ENCODE measurements around the gene ISYNA1. TPM values are rescaled to one million over a fixed set of nuclear protein-coding genes. Genes with fewer than 3 reads are reported as not detected.

Gene ISYNA1
- total and polyA plus RNA-seq, 2 of the 13 experiments (the other 11 are each of a cell fraction or from before 2014, with no cell fraction given) = 29.6 to 48.5 TPM

GRCh38 chr19:18450931-18451836, 13.3 kb upstream of the ISYNA1 start (continued):
- no peak for TF ChIP-seq CBX2 (IDR thresholded peaks at IDR 0.05; ENCODE audit: low read depth, low read length)
- no peak for TF ChIP-seq CBX2 (CRISPR knock-in tag; IDR thresholded peaks at IDR 0.05; ENCODE audit: low read depth)
- TF ChIP-seq ZNF468 (CRISPR knock-in tag; IDR thresholded peaks at IDR 0.05) = no peak
- TF ChIP-seq MXD4 (CRISPR knock-in tag; IDR thresholded peaks at IDR 0.05) = 0 out of 2 replicates have a peak, but pooled peaks have one; percentile 43
- TF ChIP-seq ATF4 (CRISPR knock-in tag; IDR thresholded peaks at IDR 0.05) = no peak
- 0 out of 2 replicates have a peak, but pooled peaks have one; percentile 21 for TF ChIP-seq POGK (CRISPR knock-in tag; conservative IDR thresholded peaks at IDR 0.05)
- TF ChIP-seq PHF5A (CRISPR knock-in tag; IDR thresholded peaks at IDR 0.05; ENCODE audit: low read depth, unreplicated experiment) = no peak
- peak; percentile 30; the same call in 1 of the 2 replicates for TF ChIP-seq BCL3 (CRISPR knock-in tag; IDR thresholded peaks at IDR 0.05)
- TF ChIP-seq KMT2B (CRISPR knock-in tag; IDR thresholded peaks at IDR 0.05) = no peak
- TF ChIP-seq ARNTL (CRISPR knock-in tag; IDR thresholded peaks at IDR 0.05) = no peak
- no peak for TF ChIP-seq ADNP (CRISPR knock-in tag; IDR thresholded peaks at IDR 0.05)
- TF ChIP-seq ZNF275 (CRISPR knock-in tag; IDR thresholded peaks at IDR 0.05; ENCODE audit: borderline replicate concordance) = no peak
- TF ChIP-seq ZNF768 (CRISPR knock-in tag; IDR thresholded peaks at IDR 0.05) = no peak
- TF ChIP-seq ZNF709 (CRISPR knock-in tag; IDR thresholded peaks at IDR 0.05) = no peak
- TF ChIP-seq ZNF296 (CRISPR knock-in tag; conservative IDR thresholded peaks at IDR 0.05) = no peak
- peak; percentile 66 for TF ChIP-seq GABPB1 (CRISPR knock-in tag; IDR thresholded peaks at IDR 0.05)
- peak; percentile 42 for TF ChIP-seq RBM39 (IDR thresholded peaks at IDR 0.05; ENCODE audit: low read depth, low read length, poor library complexity, severe bottlenecking)
- TF ChIP-seq RNF219 (CRISPR knock-in tag; IDR thresholded peaks at IDR 0.05) = no peak
- TF ChIP-seq E2F2 (CRISPR knock-in tag; IDR thresholded peaks at IDR 0.05; ENCODE audit: borderline replicate concordance) = no peak
- TF ChIP-seq TARDBP (CRISPR knock-in tag; IDR thresholded peaks at IDR 0.05) = peak; percentile 37; the same call in 1 of the 2 replicates
